HepG2 (cell line): ENCODE data around the gene RNH1. TPM values are rescaled to one million over a fixed set of nuclear protein-coding genes. Genes with fewer than 3 reads are reported as not detected.

Source experiments
- ARID4A ChIP-seq: sonication (generic); formaldehyde crosslinking; IDR thresholded peaks from 2 replicates; pipeline ENCODE4 v1.5.0; 2020; ENCODE audit warnings: mild to moderate bottlenecking, missing genetic modification reagents, borderline replicate concordance
- ATF1 ChIP-seq: IDR thresholded peaks from 2 replicates; pipeline ENCODE4 v1.6.1; 2016; ENCODE audit warnings: mild to moderate bottlenecking, control low read depth
- BRD4 ChIP-seq: sonication (generic); formaldehyde crosslinking; IDR thresholded peaks from 2 replicates; pipeline ENCODE4 v1.4.0; 2020; ENCODE audit warnings: missing genetic modification reagents
- GFI1 ChIP-seq: sonication (generic); formaldehyde crosslinking; IDR thresholded peaks from 2 replicates; pipeline ENCODE4 v1.5.0; 2020; ENCODE audit warnings: missing genetic modification reagents, mild to moderate bottlenecking, borderline replicate concordance
- JUND ChIP-seq: sonication (generic); formaldehyde crosslinking; IDR thresholded peaks from 2 replicates; pipeline ENCODE4 v1.8.0; 2022; ENCODE audit warnings: mild to moderate bottlenecking, missing genetic modification reagents
- LCORL ChIP-seq, 2 experiments: fragments of 450-650 bp in 1 of 2; sonication (generic) in 1 of 2; formaldehyde crosslinking in 1 of 2; IDR thresholded peaks; 2 replicates each; pipeline versions ENCODE4 v1.5.0 to v1.6.1; 2017 to 2020; ENCODE audit warnings: antibody characterized with exemption in 1 of 2, missing genetic modification reagents in 1 of 2
- MIER3 ChIP-seq: IDR thresholded peaks from 2 replicates; pipeline ENCODE4 v1.6.1; 2016; ENCODE audit warnings: missing compliant biosample characterization, borderline replicate concordance
- MZF1 ChIP-seq: sonication (generic); formaldehyde crosslinking; IDR thresholded peaks from 2 replicates; pipeline ENCODE4 v1.8.1; 2023; ENCODE audit warnings: mild to moderate bottlenecking, missing genetic modification reagents, borderline replicate concordance
- NFYC ChIP-seq: IDR thresholded peaks from 2 replicates; pipeline ENCODE4 v1.6.1; 2016; ENCODE audit warnings: missing genetic modification reagents, missing compliant biosample characterization
- SATB2 ChIP-seq: sonication (generic); formaldehyde crosslinking; IDR thresholded peaks from 2 replicates; pipeline ENCODE4 v1.5.0; 2020; ENCODE audit warnings: missing genetic modification reagents
- SCMH1 ChIP-seq: sonication (generic); formaldehyde crosslinking; IDR thresholded peaks from 2 replicates; pipeline ENCODE4 v1.9.0; 2021; ENCODE audit warnings: missing genetic modification reagents, mild to moderate bottlenecking, borderline replicate concordance
- SOX6 ChIP-seq, 2 experiments: fragments of 450-650 bp in 1 of 2; sonication (generic) in 1 of 2; formaldehyde crosslinking in 1 of 2; IDR thresholded peaks; 2 replicates each; pipeline versions ENCODE4 v1.4.0 to v1.6.1; 2017 to 2020; ENCODE audit warnings: antibody characterized with exemption in 1 of 2, mild to moderate bottlenecking in 1 of 2, missing genetic modification reagents in 1 of 2
- SP5 ChIP-seq: IDR thresholded peaks from 2 replicates; pipeline ENCODE4 v1.6.1; 2016; ENCODE audit warnings: low read depth, borderline replicate concordance
- YY1 ChIP-seq: IDR thresholded peaks from 2 replicates; pipeline ENCODE4 v1.6.1; 2011; ENCODE audit warnings: low read length, low read depth, moderate library complexity, mild to moderate bottlenecking; ENCODE audit not compliant: insufficient read depth, insufficient replicate concordance
- ZNF260 ChIP-seq: sonication (generic); formaldehyde crosslinking; IDR thresholded peaks from 2 replicates; pipeline ENCODE4 v1.4.0; 2020; ENCODE audit warnings: missing genetic modification reagents, low read depth, mild to moderate bottlenecking, borderline replicate concordance
- ZNF282 ChIP-seq: fragments of 450-650 bp; IDR thresholded peaks from 2 replicates; pipeline ENCODE4 v1.6.1; 2018; ENCODE audit not compliant: partially characterized antibody
- ZNF326 ChIP-seq: sonication (generic); formaldehyde crosslinking; IDR thresholded peaks from 2 replicates; pipeline ENCODE4 v1.4.0; 2020; ENCODE audit warnings: missing genetic modification reagents, borderline replicate concordance
- ZNF547 ChIP-seq: sonication (generic); formaldehyde crosslinking; IDR thresholded peaks from 2 replicates; pipeline ENCODE4 v1.5.1; 2020; ENCODE audit warnings: mild to moderate bottlenecking, missing genetic modification reagents
- ZNF557 ChIP-seq: sonication (generic); formaldehyde crosslinking; IDR thresholded peaks from 2 replicates; pipeline ENCODE4 v1.4.0; 2020; ENCODE audit warnings: missing genetic modification reagents
- ZNF564 ChIP-seq: sonication (generic); formaldehyde crosslinking; IDR thresholded peaks from 2 replicates; pipeline ENCODE4 v1.8.1; 2023; ENCODE audit warnings: mild to moderate bottlenecking, missing genetic modification reagents
- ZNF567 ChIP-seq: sonication (generic); formaldehyde crosslinking; IDR thresholded peaks from 2 replicates; pipeline ENCODE4 v1.8.1; 2023; ENCODE audit warnings: mild to moderate bottlenecking, missing genetic modification reagents, borderline replicate concordance
- ZNF792 ChIP-seq: IDR thresholded peaks from 2 replicates; pipeline ENCODE4 v1.6.1; 2016
- ZSCAN20 ChIP-seq: sonication (generic); formaldehyde crosslinking; IDR thresholded peaks from 2 replicates; pipeline ENCODE4 v1.4.0; 2020; ENCODE audit warnings: missing genetic modification reagents, mild to moderate bottlenecking, borderline replicate concordance
- polyA plus RNA-seq, 8 experiments: library from polyadenylated mRNA; depleted of rRNA in 3 of 8; stranded (reverse) in 7 of 8; unstranded in 1 of 8; fragments of >200 nt; fragmentation: Illumina TruSeq in 4 of 8; extraction: Trizol in 4 of 8; gene quantifications; 2 replicates each; pipeline versions ENCODE4 v1.2.1 to v1.2.3, GENCODE V29; 2011 to 2016; ENCODE audit warnings: low read depth in 4 of 8, missing spikeins in 1 of 8, mixed read lengths in 1 of 8; ENCODE audit not compliant: insufficient read depth in 1 of 8
- total RNA-seq, 5 experiments: library from RNA; depleted of rRNA; stranded (reverse); fragments of >200 nt; fragmentation: Illumina TruSeq; extraction: Trizol; gene quantifications; 2 replicates each; pipeline ENCODE4 v1.2.3, GENCODE V29; 2016; ENCODE audit warnings: low read depth in 1 of 5
- TF ChIP-seq, protein P1 (sequence below): sonication (generic); formaldehyde crosslinking; conservative IDR thresholded peaks from 2 replicates; pipeline ENCODE4 v1.8.1; 2023; ENCODE audit warnings: missing genetic modification reagents

Gene RNH1
- total and polyA plus RNA-seq, 2 of the 13 experiments (the other 11 are each of a cell fraction or from before 2014, with no cell fraction given), result 36.0 to 74.1 TPM

GRCh38 chr11:469684-470560, 37.1 kb downstream of the RNH1 start (continued):
- TF ChIP-seq ZNF567 (no peak), LCORL (IDR thresholded peaks at IDR 0.05) (no peak), LCORL (CRISPR knock-in tag; IDR thresholded peaks at IDR 0.05) (peak; percentile 47; the same call in 1 of the 2 replicates), ZNF547 (no peak), ZNF326 (CRISPR knock-in tag) (no peak), JUND (CRISPR knock-in tag) (no peak), ATF1 (CRISPR knock-in tag) (no peak), ZNF792 (CRISPR knock-in tag) (peak; percentile 68; the same call in 1 of the 2 replicates), ZNF282 (no peak), BRD4 (peak; percentile 67; the same call in 1 of the 2 replicates), SP5 (CRISPR knock-in tag) (no peak), ZNF564 (CRISPR knock-in tag) (no peak), MIER3 (CRISPR knock-in tag) (no peak), SCMH1 (CRISPR knock-in tag) (no peak), ZSCAN20 (no peak), GFI1 (CRISPR knock-in tag) (no peak), SATB2 (no peak), ARID4A (peak; percentile 74; the same call in 1 of the 2 replicates), NFYC (no peak), ZNF260 (CRISPR knock-in tag) (no peak), YY1 (peak; percentile 86), MZF1 (CRISPR knock-in tag) (no peak), SOX6 (IDR thresholded peaks at IDR 0.05) (no peak), SOX6 (CRISPR knock-in tag; IDR thresholded peaks at IDR 0.05) (peak; percentile 42; the same call in 1 of the 2 replicates), ZNF557 (0 out of 2 replicates have a peak, but pooled peaks have one; percentile 37)
- TF ChIP-seq, protein P1, sequence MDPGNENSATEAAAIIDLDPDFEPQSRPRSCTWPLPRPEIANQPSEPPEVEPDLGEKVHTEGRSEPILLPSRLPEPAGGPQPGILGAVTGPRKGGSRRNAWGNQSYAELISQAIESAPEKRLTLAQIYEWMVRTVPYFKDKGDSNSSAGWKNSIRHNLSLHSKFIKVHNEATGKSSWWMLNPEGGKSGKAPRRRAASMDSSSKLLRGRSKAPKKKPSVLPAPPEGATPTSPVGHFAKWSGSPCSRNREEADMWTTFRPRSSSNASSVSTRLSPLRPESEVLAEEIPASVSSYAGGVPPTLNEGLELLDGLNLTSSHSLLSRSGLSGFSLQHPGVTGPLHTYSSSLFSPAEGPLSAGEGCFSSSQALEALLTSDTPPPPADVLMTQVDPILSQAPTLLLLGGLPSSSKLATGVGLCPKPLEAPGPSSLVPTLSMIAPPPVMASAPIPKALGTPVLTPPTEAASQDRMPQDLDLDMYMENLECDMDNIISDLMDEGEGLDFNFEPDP (CRISPR knock-in tag), result no peak
